HepG2 (cell line): Measurements from ENCODE around the gene RPS6KL1. TPM values are rescaled to one million over a fixed set of nuclear protein-coding genes. Genes with fewer than 3 reads are reported as not detected.

ENCODE experiments used
- ARID4A ChIP-seq: sonication (generic); formaldehyde crosslinking; IDR thresholded peaks from 2 replicates; pipeline ENCODE4 v1.5.0; 2020; ENCODE audit warnings: mild to moderate bottlenecking, missing genetic modification reagents, borderline replicate concordance
- CENPT ChIP-seq: sonication (generic); formaldehyde crosslinking; IDR thresholded peaks from 2 replicates; pipeline ENCODE4 v1.8.0; 2022; ENCODE audit warnings: low read depth, mild to moderate bottlenecking, moderate library complexity, missing genetic modification reagents
- FOSL2 ChIP-seq: sonication (generic); formaldehyde crosslinking; IDR thresholded peaks from 2 replicates; pipeline ENCODE4 v1.4.0; 2020; ENCODE audit warnings: missing genetic modification reagents
- HDAC1 ChIP-seq: sonication (generic); formaldehyde crosslinking; IDR thresholded peaks from 2 replicates; pipeline ENCODE4 v1.5.1; 2020; ENCODE audit warnings: mild to moderate bottlenecking, missing genetic modification reagents
- HOXA3 ChIP-seq: sonication (generic); formaldehyde crosslinking; IDR thresholded peaks from 2 replicates; pipeline ENCODE4 v1.5.0; 2020; ENCODE audit warnings: missing genetic modification reagents
- ISL2 ChIP-seq: sonication (generic); formaldehyde crosslinking; IDR thresholded peaks from 2 replicates; pipeline ENCODE4 v1.5.0; 2020; ENCODE audit warnings: missing genetic modification reagents
- KLF12 ChIP-seq: sonication (generic); formaldehyde crosslinking; IDR thresholded peaks from 2 replicates; pipeline ENCODE4 v1.4.0; 2020; ENCODE audit warnings: missing genetic modification reagents, borderline replicate concordance
- MYNN ChIP-seq: sonication (generic); formaldehyde crosslinking; IDR thresholded peaks from 2 replicates; pipeline ENCODE4 v1.4.0; 2020; ENCODE audit warnings: mild to moderate bottlenecking, low read depth, missing genetic modification reagents
- NFE2 ChIP-seq: sonication (generic); formaldehyde crosslinking; IDR thresholded peaks from 2 replicates; pipeline ENCODE4 v1.4.0; 2020; ENCODE audit warnings: missing genetic modification reagents
- RXRB ChIP-seq: IDR thresholded peaks from 2 replicates; pipeline ENCODE4 v1.6.1; 2016; ENCODE audit warnings: borderline replicate concordance, missing genetic modification reagents, missing compliant biosample characterization
- YEATS4 ChIP-seq: sonication (generic); formaldehyde crosslinking; IDR thresholded peaks from 2 replicates; pipeline ENCODE4 v1.4.0; 2020; ENCODE audit warnings: missing genetic modification reagents, borderline replicate concordance
- ZFX ChIP-seq: sonication (generic); formaldehyde crosslinking; IDR thresholded peaks from 2 replicates; pipeline ENCODE4 v1.4.0; 2020; ENCODE audit warnings: mild to moderate bottlenecking, low read depth, missing genetic modification reagents, moderate library complexity
- ZFY ChIP-seq: sonication (generic); formaldehyde crosslinking; IDR thresholded peaks from 2 replicates; pipeline ENCODE4 v1.4.0; 2020; ENCODE audit warnings: missing genetic modification reagents
- ZNF12 ChIP-seq: sonication (generic); formaldehyde crosslinking; IDR thresholded peaks from 2 replicates; pipeline ENCODE4 v1.5.0; 2020; ENCODE audit warnings: missing genetic modification reagents
- ZNF260 ChIP-seq: sonication (generic); formaldehyde crosslinking; IDR thresholded peaks from 2 replicates; pipeline ENCODE4 v1.4.0; 2020; ENCODE audit warnings: missing genetic modification reagents, low read depth, mild to moderate bottlenecking, borderline replicate concordance
- polyA plus RNA-seq, 8 experiments: library from polyadenylated mRNA; depleted of rRNA in 3 of 8; stranded (reverse) in 7 of 8; unstranded in 1 of 8; fragments of >200 nt; fragmentation: Illumina TruSeq in 4 of 8; extraction: Trizol in 4 of 8; gene quantifications; 2 replicates each; pipeline versions ENCODE4 v1.2.1 to v1.2.3, GENCODE V29; 2011 to 2016; ENCODE audit warnings: low read depth in 4 of 8, missing spikeins in 1 of 8, mixed read lengths in 1 of 8; ENCODE audit not compliant: insufficient read depth in 1 of 8
- total RNA-seq, 5 experiments: library from RNA; depleted of rRNA; stranded (reverse); fragments of >200 nt; fragmentation: Illumina TruSeq; extraction: Trizol; gene quantifications; 2 replicates each; pipeline ENCODE4 v1.2.3, GENCODE V29; 2016; ENCODE audit warnings: low read depth in 1 of 5
- TF ChIP-seq, protein P1 (sequence below): sonication (generic); formaldehyde crosslinking; IDR thresholded peaks from 2 replicates; pipeline ENCODE4 v1.4.0; 2020; ENCODE audit warnings: missing genetic modification reagents
- TF ChIP-seq, protein P2 (sequence below), 2 experiments: sonication (generic) in 1 of 2; formaldehyde crosslinking in 1 of 2; IDR thresholded peaks; 2 replicates each; pipeline versions ENCODE4 v1.6.1 to v1.9.0; 2014 to 2022; ENCODE audit warnings: antibody characterized with exemption in 1 of 2, borderline replicate concordance in 1 of 2, inconsistent platforms in 1 of 2, low read depth in 1 of 2, missing genetic modification reagents in 1 of 2

The RPS6KL1 gene
- total and polyA plus RNA-seq, 2 of the 13 experiments (the other 11 are each of a cell fraction or from before 2014, with no cell fraction given), result 6.5 to 11.5 TPM

GRCh38 chr14:74922752-74923401 lies at the start of gene RPS6KL1 (continued):
- TF ChIP-seq ARID4A (CRISPR knock-in tag) (peak; percentile 86), YEATS4 (CRISPR knock-in tag) (peak; percentile 63; the same call in 1 of the 2 replicates), CENPT (no peak), ZFX (peak; percentile 89), ZNF12 (CRISPR knock-in tag) (no peak), ISL2 (CRISPR knock-in tag) (0 out of 2 replicates have a peak, but pooled peaks have one; percentile 21), FOSL2 (peak; percentile 18; the same call in 1 of the 2 replicates), KLF12 (no peak), HDAC1 (CRISPR knock-in tag) (peak; percentile 85), NFE2 (CRISPR knock-in tag) (no peak), HOXA3 (CRISPR knock-in tag) (peak; percentile 25; the same call in 1 of the 2 replicates), ZNF260 (no peak), ZFY (peak; percentile 90), MYNN (CRISPR knock-in tag) (no peak), RXRB (CRISPR knock-in tag) (no peak)
- TF ChIP-seq, protein P1, sequence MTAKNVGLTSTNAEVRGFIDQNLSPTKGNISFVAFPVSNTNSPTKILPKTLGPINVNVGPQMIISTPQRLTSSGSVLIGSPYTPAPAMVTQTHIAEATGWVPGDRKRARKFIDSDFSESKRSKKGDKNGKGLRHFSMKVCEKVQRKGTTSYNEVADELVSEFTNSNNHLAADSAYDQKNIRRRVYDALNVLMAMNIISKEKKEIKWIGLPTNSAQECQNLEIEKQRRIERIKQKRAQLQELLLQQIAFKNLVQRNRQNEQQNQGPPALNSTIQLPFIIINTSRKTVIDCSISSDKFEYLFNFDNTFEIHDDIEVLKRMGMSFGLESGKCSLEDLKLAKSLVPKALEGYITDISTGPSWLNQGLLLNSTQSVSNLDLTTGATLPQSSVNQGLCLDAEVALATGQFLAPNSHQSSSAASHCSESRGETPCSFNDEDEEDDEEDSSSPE (CRISPR knock-in tag), result peak; percentile 33; the same call in 1 of the 2 replicates
- TF ChIP-seq, protein P2, sequence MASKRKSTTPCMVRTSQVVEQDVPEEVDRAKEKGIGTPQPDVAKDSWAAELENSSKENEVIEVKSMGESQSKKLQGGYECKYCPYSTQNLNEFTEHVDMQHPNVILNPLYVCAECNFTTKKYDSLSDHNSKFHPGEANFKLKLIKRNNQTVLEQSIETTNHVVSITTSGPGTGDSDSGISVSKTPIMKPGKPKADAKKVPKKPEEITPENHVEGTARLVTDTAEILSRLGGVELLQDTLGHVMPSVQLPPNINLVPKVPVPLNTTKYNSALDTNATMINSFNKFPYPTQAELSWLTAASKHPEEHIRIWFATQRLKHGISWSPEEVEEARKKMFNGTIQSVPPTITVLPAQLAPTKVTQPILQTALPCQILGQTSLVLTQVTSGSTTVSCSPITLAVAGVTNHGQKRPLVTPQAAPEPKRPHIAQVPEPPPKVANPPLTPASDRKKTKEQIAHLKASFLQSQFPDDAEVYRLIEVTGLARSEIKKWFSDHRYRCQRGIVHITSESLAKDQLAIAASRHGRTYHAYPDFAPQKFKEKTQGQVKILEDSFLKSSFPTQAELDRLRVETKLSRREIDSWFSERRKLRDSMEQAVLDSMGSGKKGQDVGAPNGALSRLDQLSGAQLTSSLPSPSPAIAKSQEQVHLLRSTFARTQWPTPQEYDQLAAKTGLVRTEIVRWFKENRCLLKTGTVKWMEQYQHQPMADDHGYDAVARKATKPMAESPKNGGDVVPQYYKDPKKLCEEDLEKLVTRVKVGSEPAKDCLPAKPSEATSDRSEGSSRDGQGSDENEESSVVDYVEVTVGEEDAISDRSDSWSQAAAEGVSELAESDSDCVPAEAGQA (IDR thresholded peaks at IDR 0.05; ENCODE audit: low read depth), result no peak
- TF ChIP-seq, protein P2 (CRISPR knock-in tag; IDR thresholded peaks at IDR 0.05; ENCODE audit: borderline replicate concordance), result no peak
